ENCODE data around the gene MORN1. TPM values are rescaled to one million over a fixed set of nuclear protein-coding genes. Genes with fewer than 3 reads are reported as not detected.

The MORN1 gene
- total and polyA plus RNA-seq, 9 of the 15 experiments (the other 6 are each of a cell fraction or from before 2014, with no cell fraction given) = 0.24 to 9.3 (median 4.2) TPM

DNA sequence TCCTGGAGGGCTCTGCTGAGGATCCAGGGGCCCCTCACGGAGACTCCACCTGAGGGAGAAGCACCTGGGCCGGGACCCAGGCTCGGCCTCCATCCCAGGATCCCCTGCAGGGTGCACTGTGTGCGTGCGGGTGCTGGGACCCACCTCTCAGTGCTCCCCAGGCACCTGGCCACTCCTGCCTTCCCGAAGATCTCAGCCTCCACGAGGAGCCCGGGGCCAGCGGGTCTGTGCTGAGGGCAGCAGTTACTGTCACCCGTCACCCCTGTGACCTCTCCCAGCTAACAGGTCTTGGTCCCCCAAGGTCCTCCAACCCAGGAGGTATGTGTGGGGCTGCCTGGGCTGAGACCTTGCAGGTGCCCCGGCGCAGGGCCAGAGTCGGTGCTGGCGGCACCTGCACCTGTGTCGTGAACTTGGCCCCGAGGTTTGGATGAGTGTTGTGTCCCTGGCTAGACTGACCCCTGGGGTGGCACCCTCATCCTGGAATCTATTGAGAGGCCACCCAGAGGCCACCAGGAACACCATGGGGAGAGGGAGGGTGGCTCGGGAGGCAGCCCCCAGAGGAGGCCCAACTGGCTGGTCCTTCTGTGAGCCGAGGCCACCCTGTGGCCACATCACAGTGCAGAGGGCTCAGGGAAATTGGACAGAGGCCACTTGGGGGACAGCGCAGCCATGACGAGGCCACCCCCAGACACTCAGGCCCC is 17.7 kb downstream of the MORN1 start:
- Histone ChIP-seq H3K79me2 (ENCODE audit: control insufficient read depth, insufficient read depth, low read length) (no peaks in the 10 kb centered on the region), H3K4me1 (replicated peaks in 1 of 2; ENCODE audit: control insufficient read depth in 2 of 2, insufficient read depth in 2 of 2, low read length in 2 of 2) (peaks cover 0 to 51% of the 10 kb centered on the region in 2 experiments; a peak in 2 of 5 replicates), H3K9ac (ENCODE audit: insufficient read depth in 1 of 2, low read depth in 2 of 2, low read length in 2 of 2) (no peak overlapping the region), H3K9me3 (replicated peaks; ENCODE audit: control insufficient read depth, insufficient read depth, low read depth, low read length) (no peaks in the 10 kb centered on the region), H3K27ac (ENCODE audit: extremely low read depth, low read depth, low read length) (no peak overlapping the region), H4K20me1 (replicated peaks; ENCODE audit: control insufficient read depth, insufficient read depth, low read length) (peaks cover 6% of the 10 kb centered on the region), H3K27me3 (ENCODE audit: control insufficient read depth in 2 of 2, insufficient read depth in 2 of 2, low read length in 2 of 2) (peaks cover 62 to 86% of the 10 kb centered on the region in 2 experiments), H3K36me3 (ENCODE audit: control insufficient read depth, insufficient read depth, low read length) (no peaks in the 10 kb centered on the region), H3K4me3 (no peak overlapping the region), H2AFZ (ENCODE audit: low read depth, low read length) (no peak overlapping the region), H3K4me2 (ENCODE audit: insufficient read depth, low read length) (no peak overlapping the region), H3K9me1 (ENCODE audit: control insufficient read depth, insufficient read depth, low read length) (no peaks in the 10 kb centered on the region)
- ATAC-seq = peak; percentile 49
- ChIA-PET CTCF (ENCODE audit: low intra/inter-chr PET ratio) (no interaction called here), POLR2A (interaction anchor here (0.6 kb wide), 1 partner anchor 69 kb away, joined by 3 read pairs; no protein-coding TSS in a partner anchor)
- in situ Hi-C loops (cut with MboI) (loop anchor here (10.0 kb wide), 1 partner anchor 179 kb away; the partner anchor contains the start of gene FAAP20), intact Hi-C loops (cut with micrococcal nuclease) (loop anchor here (10.0 kb wide), 1 partner anchor 59 kb away; no protein-coding TSS in a partner anchor)
- FAIRE-seq = no peak
- WGBS (ENCODE audit: insufficient coverage, low coverage, missing lambda C conversion rate) = 8% methylated on average over 20 of the region's 20 CpGs
- TF ChIP-seq, protein P1, sequence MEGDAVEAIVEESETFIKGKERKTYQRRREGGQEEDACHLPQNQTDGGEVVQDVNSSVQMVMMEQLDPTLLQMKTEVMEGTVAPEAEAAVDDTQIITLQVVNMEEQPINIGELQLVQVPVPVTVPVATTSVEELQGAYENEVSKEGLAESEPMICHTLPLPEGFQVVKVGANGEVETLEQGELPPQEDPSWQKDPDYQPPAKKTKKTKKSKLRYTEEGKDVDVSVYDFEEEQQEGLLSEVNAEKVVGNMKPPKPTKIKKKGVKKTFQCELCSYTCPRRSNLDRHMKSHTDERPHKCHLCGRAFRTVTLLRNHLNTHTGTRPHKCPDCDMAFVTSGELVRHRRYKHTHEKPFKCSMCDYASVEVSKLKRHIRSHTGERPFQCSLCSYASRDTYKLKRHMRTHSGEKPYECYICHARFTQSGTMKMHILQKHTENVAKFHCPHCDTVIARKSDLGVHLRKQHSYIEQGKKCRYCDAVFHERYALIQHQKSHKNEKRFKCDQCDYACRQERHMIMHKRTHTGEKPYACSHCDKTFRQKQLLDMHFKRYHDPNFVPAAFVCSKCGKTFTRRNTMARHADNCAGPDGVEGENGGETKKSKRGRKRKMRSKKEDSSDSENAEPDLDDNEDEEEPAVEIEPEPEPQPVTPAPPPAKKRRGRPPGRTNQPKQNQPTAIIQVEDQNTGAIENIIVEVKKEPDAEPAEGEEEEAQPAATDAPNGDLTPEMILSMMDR (IDR thresholded peaks at IDR 0.05 in 2 of 3, conservative IDR thresholded peaks at IDR 0.05 in 1 of 3; ENCODE audit: insufficient read depth in 2 of 3, low read depth in 1 of 3, low read length in 3 of 3) = 0 out of 6 replicates have a peak, but pooled peaks of 1 of the 3 experiments have one; percentile 15
- TF ChIP-seq ERF (CRISPR knock-in tag; IDR thresholded peaks at IDR 0.05) = no peak
- no peak for TF ChIP-seq ZNF695 (CRISPR knock-in tag; IDR thresholded peaks at IDR 0.05)
- 0 out of 4 replicates have a peak, but pooled peaks of 1 of the 2 experiments have one; percentile 5 for TF ChIP-seq RAD21 (CRISPR knock-in tag; conservative IDR thresholded peaks at IDR 0.05 in 1 of 2, IDR thresholded peaks at IDR 0.05 in 1 of 2)
- no peak for TF ChIP-seq KDM1A (IDR thresholded peaks at IDR 0.05)
- no peak for TF ChIP-seq KLF1 (tag; IDR thresholded peaks at IDR 0.05)
- TF ChIP-seq SMC3 (conservative IDR thresholded peaks at IDR 0.05; ENCODE audit: insufficient read depth, low read depth, low read length) = 0 out of 2 replicates have a peak, but pooled peaks have one; percentile 5
- TF ChIP-seq POLR2G (IDR thresholded peaks at IDR 0.05; ENCODE audit: low read depth, low read length) = 0 out of 2 replicates have a peak, but pooled peaks have one; percentile 31
- no TSS peak for BruUV-seq (replicated peaks)
- DNase-seq (ENCODE audit: extremely low read depth in 1 of 4, low spot score in 3 of 4) = no peak

Data from K562 (cell line).